ENCODE measurements around the gene ZNF735.
"Not testable (repeated sequence)": the region's sequence is repeated elsewhere in the genome, so short reads cannot be mapped to it uniquely, and the experiment has no call there.

The ZNF735 gene

DNA sequence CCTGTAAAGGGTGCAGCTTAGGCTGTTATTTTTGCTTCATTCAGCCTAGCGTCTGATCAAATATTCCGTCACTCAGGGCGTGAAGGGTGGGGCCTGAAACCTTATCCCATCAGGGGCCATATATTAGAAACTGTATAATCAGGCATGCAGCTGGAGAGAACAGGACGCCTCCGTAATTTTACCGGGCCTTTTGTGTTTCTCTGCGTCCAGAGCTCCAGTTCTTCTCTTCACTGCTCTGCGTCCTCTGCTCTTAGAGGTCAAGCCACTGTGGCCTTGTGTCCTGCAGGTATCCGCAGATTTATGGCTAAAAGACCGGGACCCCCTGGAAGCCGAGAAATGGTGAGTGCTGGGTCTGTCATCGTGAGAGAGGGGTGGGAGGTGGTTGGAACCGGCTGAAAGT lies at the start of gene ZNF735:
TSS of gene ZNF735 (plus strand) at position 301 of the 400 bp plus-strand sequence. CDS start at position 301, 0 bp downstream.
- no peaks in the 10 kb centered on the region for H3K27me3 Mint-ChIP-seq
- no peak within 1 kb of the TSS for H3K27ac Mint-ChIP-seq
- no peaks in the 10 kb centered on the region for H3K36me3 Mint-ChIP-seq
- no peak for DNase-seq
- peaks cover 10 to 16% of the 10 kb centered on the region in 2 donors for H3K9me3 Mint-ChIP-seq
- no peaks in the 10 kb centered on the region for H3K4me1 Mint-ChIP-seq
- ATAC-seq (replicated peaks): no peak
- H3K4me3 Mint-ChIP-seq: no peak within 1 kb of the TSS

DNA sequence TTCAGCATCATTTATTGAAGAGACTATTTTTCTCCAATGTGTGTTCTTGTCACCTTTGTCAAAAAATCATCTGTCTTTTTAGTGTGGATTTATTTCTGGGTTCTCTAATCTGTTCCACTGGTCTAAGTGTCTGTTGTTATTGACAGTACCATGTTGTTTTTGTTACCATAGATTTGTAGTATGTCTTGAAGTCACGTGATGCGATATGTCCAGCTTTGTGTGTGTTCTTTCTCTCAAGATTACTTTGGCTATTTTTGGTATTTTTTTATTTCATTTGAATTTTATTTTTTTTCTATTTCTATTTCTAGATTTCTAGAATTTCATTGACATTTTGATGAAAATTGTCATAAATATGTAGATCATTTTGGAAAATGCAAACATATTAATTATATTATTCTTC lies 36.0 kb upstream of the ZNF735 start:
- DNase-seq; H3K4me3 Mint-ChIP-seq; H3K36me3 Mint-ChIP-seq; H3K4me1 Mint-ChIP-seq; ATAC-seq (replicated peaks); H3K27ac Mint-ChIP-seq; H3K27me3 Mint-ChIP-seq: not testable (repeated sequence)
- H3K9me3 Mint-ChIP-seq: peaks cover 17 to 22% of the 10 kb centered on the region in 2 donors

DNA sequence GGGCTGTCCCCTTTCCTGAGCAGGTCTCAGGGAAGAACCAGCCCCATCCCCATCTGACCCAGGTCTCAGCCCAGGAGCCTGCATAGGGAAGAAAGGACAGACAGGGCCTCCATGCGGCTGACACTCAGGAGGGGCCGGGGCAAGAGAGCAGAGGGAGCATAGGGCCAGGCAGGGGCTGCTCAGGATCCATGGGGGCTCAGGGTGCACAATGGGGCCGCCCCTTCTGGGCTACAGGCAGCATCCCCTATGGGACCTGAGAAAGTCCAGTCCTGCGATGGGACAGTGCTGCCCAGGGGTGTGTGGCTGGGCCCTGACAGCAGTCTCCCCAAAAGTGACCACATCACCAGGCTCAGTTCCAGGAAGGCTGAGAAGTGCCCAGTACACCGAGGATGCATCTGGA lies 32.7 kb upstream of the ZNF735 start:
- no peak for DNase-seq

DNA sequence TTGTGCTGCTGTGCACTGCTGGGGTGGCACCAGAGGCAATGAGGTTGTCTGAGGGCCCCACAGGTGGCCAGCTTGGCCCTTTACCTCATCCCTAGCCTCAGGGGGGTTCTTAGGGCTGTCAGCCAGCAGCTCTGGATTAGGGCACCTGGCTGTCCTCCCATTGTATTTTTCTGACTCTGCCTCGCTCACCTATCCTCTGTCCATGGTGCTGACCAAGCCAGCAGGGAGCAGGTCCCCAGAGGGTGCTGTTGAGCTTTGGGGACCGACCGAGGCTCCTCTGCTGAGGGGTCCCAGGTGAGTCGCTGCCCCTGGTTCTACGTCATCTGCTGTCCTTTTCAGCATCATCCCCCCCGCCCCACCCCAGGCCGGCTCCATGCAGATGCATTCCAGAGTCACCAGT lies 32.1 kb upstream of the ZNF735 start:
- H3K4me3 Mint-ChIP-seq: no peak overlapping the region
- peaks cover 10 to 22% of the 10 kb centered on the region in 2 donors for H3K9me3 Mint-ChIP-seq
- H3K27ac Mint-ChIP-seq: no peak overlapping the region
- no peaks in the 10 kb centered on the region for H3K4me1 Mint-ChIP-seq
- peaks cover 0 to under 1% of the 10 kb centered on the region in 2 donors for H3K36me3 Mint-ChIP-seq
- DNase-seq: no peak
- no peak for ATAC-seq (replicated peaks)
- H3K27me3 Mint-ChIP-seq: peaks cover under 1 to 1% of the 10 kb centered on the region in 2 donors

More for the DNA sequence above, 32.7 kb upstream of the ZNF735 start:
- ATAC-seq (replicated peaks): no peak
- Mint-ChIP-seq H3K27me3 (no peaks in the 10 kb centered on the region), H3K9me3 (peaks cover 13 to 25% of the 10 kb centered on the region in 2 donors), H3K27ac (no peak overlapping the region), H3K4me1 (no peaks in the 10 kb centered on the region), H3K36me3 (no peaks in the 10 kb centered on the region), H3K4me3 (no peak overlapping the region)

DNA sequence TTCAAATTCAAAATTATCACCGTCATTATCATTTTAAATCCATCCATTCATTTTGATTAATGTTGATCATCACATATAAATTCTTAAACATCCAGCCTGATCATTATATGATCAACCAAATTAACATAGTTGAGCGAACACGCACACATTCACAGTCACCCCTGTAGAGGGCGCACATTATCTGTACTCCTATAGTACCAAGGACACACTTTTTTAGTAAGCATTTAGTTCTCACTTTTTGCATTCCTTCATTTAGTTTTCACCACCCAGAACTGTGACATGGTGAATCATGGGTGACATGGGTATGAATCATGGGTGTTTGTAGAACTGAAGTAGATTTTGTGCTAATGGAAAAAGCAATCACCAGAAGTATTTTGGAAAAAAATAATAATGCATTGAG lies 26.0 kb upstream of the ZNF735 start:
- H3K27me3 Mint-ChIP-seq: peaks cover 8 to 23% of the 10 kb centered on the region in 2 donors
- H3K4me3 Mint-ChIP-seq: no peak overlapping the region
- ATAC-seq (replicated peaks) (no peak), DNase-seq (no peak)
- H3K4me1 Mint-ChIP-seq: no peaks in the 10 kb centered on the region
- no peak overlapping the region for H3K27ac Mint-ChIP-seq
- peaks cover 7 to 17% of the 10 kb centered on the region in 2 donors for H3K9me3 Mint-ChIP-seq
- H3K36me3 Mint-ChIP-seq: peaks cover 0 to 3% of the 10 kb centered on the region in 2 donors

DNA sequence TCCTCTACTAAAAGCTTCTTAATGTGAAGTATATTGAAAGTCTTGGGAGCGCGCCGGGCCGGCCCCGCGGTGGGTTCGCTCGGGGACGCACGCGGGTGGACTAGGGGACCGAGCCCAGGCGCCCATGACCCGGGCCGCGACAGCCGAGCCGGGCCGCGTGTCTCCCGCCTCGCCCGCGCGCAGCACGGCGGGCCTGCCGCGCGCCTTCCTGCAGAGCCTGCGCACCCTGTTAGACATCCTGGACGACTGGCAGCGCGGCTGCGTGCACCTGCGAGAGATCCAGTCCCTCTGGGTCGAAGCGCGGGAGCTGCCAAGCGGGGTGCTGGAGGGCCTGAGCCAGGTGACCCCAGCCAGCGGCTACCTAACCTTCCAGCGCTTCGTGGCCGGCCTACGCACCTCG lies 25.4 kb upstream of the ZNF735 start:
- DNase-seq (no peak), ATAC-seq (replicated peaks) (no peak)
- Mint-ChIP-seq H3K36me3 (peaks cover 0 to 3% of the 10 kb centered on the region in 2 donors), H3K9me3 (peaks cover 12 to 17% of the 10 kb centered on the region in 2 donors), H3K27me3 (peaks cover 8 to 23% of the 10 kb centered on the region in 2 donors), H3K27ac (no peak overlapping the region), H3K4me3 (no peak overlapping the region), H3K4me1 (no peaks in the 10 kb centered on the region)

DNA sequence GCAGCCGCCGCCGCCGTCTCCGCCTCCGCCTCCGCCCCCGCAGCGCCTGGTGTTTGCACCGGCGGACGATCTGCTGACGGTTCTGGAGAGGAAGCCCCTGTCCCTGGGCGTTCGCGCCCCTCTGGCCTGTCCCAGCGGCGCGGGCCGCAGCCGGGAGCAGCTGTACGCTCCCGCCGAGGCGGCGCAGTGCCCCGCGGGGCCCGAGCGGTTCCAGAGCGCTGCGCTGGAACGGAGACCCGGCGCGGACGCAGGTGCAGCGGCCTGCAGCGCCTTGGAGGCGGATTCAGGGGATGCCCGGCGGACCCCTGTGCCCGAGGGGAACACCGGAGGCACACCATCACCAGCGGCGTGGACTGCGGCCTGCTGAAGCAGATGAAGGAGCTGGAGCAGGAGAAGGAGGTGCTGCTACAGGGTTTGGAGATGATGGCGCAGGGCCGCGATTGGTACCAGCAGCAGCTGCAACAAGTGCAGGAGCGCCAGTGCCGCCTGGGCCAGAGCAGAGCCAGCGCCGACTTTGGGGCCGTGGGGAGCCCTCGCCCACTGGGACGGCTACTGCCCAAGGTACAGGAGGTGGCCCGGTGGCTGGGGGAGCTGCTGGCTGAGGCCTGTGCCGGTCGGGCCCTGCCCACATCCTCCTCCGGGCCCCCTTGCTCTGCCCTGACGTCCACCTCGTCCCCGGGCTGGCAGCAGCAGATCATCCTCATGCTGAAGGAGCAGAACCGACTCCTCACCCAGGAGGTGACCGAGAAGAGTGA lies 24.8 kb upstream of the ZNF735 start:
- DNase-seq (no peak), ATAC-seq (replicated peaks) (no peak)
- no peak overlapping the region for H3K27ac Mint-ChIP-seq
- peaks cover 0 to 3% of the 10 kb centered on the region in 2 donors for H3K36me3 Mint-ChIP-seq
- H3K9me3 Mint-ChIP-seq: peaks cover 12 to 19% of the 10 kb centered on the region in 2 donors
- H3K4me3 Mint-ChIP-seq: no peak overlapping the region
- peaks cover 8 to 23% of the 10 kb centered on the region in 2 donors for H3K27me3 Mint-ChIP-seq
- no peaks in the 10 kb centered on the region for H3K4me1 Mint-ChIP-seq

DNA sequence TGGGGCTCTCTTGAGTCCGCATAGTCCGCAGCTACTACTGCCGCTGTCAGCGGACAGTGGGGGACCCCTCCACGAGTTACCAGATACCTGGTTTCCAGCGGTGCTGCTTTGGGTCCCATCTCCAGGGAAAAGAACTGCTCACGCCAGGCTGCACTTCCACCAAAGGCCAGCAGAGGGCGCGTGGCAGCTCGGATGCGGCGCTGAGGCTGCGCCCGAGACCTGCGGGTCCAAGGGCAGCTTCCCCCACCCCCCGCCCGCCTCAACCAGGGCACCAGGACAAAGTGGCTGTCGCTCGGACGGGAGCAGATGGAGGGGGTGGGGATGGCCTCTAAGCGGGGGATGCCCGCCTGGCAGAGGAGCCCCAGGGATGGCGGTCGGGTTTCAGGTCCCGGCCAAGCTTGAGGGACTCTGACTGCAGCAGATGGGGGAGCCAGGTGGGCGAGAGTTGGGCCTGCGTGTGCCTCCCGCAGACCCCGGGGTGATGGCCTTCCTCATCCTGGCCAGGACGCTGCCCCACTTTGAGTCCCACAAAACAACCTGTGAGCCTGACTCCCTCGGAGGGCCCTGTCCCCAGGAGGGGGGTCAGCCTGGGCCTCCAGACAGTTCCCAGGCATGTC lies 23.8 kb upstream of the ZNF735 start:
- peak overlapping the region in 1 of 2 donors; percentile 52 for H3K4me3 Mint-ChIP-seq
- peaks cover 8 to 23% of the 10 kb centered on the region in 2 donors for H3K27me3 Mint-ChIP-seq
- H3K27ac Mint-ChIP-seq: no peak overlapping the region
- ATAC-seq (replicated peaks) (peak in 1 of 2 donors; percentile 44), DNase-seq (no peak)
- no peaks in the 10 kb centered on the region for H3K4me1 Mint-ChIP-seq
- H3K9me3 Mint-ChIP-seq: peaks cover 16 to 23% of the 10 kb centered on the region in 2 donors
- H3K36me3 Mint-ChIP-seq: peaks cover 0 to 3% of the 10 kb centered on the region in 2 donors

DNA sequence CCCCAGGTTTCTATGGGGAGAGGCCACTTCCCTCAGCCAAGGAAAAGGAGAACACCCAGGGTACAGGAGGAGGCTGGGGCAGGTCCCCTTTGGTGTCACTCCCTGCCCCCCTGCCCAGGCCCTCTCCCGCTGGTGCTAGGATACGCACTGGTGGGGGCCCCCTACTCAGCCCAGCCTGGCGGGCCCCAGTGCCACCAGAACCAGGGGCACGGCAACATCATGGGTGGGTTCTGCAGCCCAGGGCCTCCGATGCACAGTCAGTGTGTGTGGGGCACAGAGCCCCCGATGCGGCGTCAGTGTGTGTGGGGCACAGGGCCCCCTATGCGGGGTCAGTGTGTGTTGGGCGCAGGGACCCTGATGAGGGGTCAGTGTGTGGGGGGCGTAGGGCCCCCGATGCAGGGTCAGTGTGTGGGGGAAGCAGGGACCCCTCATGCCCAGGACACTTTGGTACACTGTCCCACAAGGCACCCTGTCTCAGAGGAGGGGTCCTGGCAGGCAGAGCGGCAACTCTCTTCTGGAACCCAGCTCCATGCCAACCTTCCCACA lies 23.1 kb upstream of the ZNF735 start:
- peaks cover 8 to 23% of the 10 kb centered on the region in 2 donors for H3K27me3 Mint-ChIP-seq
- ATAC-seq (replicated peaks) (no peak), DNase-seq (no peak)
- no peak overlapping the region for H3K4me3 Mint-ChIP-seq
- peaks cover 17 to 24% of the 10 kb centered on the region in 2 donors for H3K9me3 Mint-ChIP-seq
- no peak overlapping the region for H3K27ac Mint-ChIP-seq
- H3K4me1 Mint-ChIP-seq: no peaks in the 10 kb centered on the region
- H3K36me3 Mint-ChIP-seq: peaks cover 0 to 3% of the 10 kb centered on the region in 2 donors

DNA sequence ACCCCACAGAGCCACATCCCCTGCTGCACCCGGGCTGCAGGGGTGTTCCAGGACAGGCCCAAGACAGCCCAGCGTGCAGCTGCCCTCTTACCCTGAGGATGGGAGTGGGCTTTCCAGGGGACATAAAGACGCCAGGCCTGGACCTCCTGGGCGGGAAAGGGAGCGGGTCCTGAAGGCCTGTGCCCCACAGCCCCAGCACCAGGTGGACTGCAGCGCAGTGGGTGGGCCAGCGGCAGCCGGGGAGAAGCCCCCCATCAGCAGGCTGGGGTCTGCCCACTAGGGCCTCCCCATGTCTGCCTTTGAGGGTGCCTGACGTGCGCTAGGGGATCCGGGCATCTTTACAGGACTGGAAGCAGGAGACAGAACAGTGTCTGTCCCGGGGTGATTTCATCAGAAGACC lies 22.6 kb upstream of the ZNF735 start:
- Mint-ChIP-seq H3K9me3 (peaks cover 22 to 26% of the 10 kb centered on the region in 2 donors), H3K36me3 (peaks cover 0 to 3% of the 10 kb centered on the region in 2 donors), H3K27ac (no peak overlapping the region), H3K4me1 (no peaks in the 10 kb centered on the region), H3K4me3 (no peak overlapping the region), H3K27me3 (peaks cover 8 to 23% of the 10 kb centered on the region in 2 donors)
- DNase-seq: no peak
- ATAC-seq (replicated peaks): no peak

DNA sequence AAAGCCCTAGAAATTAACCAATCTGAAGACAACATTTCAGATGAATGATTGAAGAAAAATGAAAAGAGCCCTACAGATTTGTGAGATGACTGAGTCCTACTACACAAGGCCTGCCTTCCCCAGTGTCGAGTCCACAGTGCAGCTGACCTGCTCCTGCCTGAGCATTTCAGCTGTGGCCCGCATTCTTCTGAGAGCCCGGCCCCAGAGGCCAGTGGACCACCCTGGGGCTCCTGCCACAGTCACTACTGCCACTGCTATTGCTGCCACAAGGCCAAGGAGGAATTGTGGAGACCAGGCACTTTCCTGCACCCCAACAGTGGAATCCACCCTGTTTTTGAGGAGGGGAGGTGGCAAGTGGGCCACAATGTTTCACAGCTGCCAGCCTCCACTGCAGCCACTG lies 19.6 kb upstream of the ZNF735 start:
- no peak for ATAC-seq (replicated peaks)
- peaks cover 16 to 19% of the 10 kb centered on the region in 2 donors for H3K9me3 Mint-ChIP-seq
- no peak for DNase-seq
- no peaks in the 10 kb centered on the region for H3K4me1 Mint-ChIP-seq
- peaks cover 0 to 8% of the 10 kb centered on the region in 2 donors for H3K27me3 Mint-ChIP-seq
- H3K27ac Mint-ChIP-seq: no peak overlapping the region
- no peak overlapping the region for H3K4me3 Mint-ChIP-seq
- no peaks in the 10 kb centered on the region for H3K36me3 Mint-ChIP-seq

DNA sequence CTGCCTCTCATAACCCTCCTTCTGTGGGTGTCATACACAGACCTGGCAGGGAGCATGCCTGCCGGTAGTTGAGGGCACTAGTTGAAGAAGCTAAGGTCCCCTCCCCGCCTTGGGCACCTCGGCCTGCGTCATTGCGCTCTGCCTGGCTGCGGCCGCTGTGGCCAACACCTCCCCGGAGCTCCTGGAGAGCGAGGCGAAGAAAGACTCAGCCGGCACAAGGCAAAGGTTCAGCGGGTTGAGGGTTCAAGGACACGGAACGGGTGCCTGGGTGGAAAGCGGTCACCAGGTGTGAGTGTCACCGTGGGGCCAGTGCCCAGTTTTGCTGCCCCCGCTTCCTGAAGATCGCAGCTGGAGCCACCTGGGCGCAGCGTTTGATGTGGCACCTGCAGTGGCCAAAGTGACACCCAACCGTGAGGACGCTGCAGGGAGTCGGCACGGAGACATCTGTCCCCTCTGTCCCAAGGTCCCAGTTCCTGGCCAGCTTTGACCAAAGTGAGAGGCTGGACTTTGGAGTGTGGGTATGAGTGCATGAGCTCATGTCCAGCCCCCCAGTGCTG lies 14.8 kb upstream of the ZNF735 start:
- Mint-ChIP-seq H3K4me3 (no peak overlapping the region), H3K9me3 (peaks cover 9 to 18% of the 10 kb centered on the region in 2 donors), H3K4me1 (no peaks in the 10 kb centered on the region), H3K36me3 (no peaks in the 10 kb centered on the region), H3K27ac (no peak overlapping the region), H3K27me3 (no peaks in the 10 kb centered on the region)
- no peak for ATAC-seq (replicated peaks)
- DNase-seq: no peak

DNA sequence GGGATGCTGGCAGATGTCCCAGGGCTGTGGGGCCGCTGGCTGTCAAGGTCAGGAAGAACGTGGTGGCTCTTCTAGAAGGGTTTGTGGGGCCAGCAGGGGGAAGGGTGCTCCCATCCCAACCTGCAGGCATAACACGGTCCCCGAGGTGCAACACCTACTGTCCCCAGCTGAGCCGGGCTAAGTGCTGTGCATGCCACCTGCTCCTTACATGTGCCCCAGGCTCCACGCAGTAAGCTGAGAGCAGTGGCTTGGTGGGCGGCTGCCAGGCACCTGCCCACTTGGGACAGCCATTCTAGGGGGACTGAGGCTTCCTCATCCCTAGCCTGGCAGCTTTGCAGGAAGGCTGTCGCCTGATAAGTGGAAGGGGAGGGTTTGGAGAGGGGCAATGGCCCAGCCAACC lies 14.2 kb upstream of the ZNF735 start:
- Mint-ChIP-seq H3K27me3 (no peaks in the 10 kb centered on the region), H3K4me1 (no peaks in the 10 kb centered on the region), H3K27ac (no peak overlapping the region), H3K4me3 (no peak overlapping the region), H3K36me3 (no peaks in the 10 kb centered on the region), H3K9me3 (peaks cover 9 to 18% of the 10 kb centered on the region in 2 donors)
- ATAC-seq (replicated peaks) (no peak), DNase-seq (no peak)

DNA sequence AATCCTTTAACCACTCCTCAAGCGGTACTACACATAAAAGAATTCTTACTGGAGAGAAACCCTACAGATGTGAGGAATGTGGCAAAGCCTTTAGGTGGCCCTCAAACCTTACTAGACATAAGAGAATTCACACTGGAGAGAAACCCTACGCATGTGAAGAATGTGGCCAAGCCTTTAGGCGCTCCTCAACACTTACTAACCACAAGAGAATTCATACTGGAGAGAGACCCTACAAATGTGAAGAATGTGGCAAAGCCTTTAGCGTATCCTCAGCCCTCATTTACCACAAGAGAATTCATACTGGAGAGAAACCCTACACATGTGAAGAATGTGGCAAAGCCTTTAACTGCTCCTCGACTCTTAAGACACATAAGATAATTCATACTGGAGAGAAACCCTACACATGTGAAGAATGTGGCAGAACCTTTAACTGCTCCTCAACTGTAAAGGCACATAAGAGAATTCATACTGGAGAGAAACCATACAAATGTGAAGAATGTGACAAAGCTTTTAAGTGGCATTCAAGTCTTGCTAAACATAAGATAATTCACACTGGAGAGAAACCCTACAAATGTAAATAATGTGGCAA lies 12.8 kb downstream of the ZNF735 start:
- H3K4me3 Mint-ChIP-seq; DNase-seq; H3K36me3 Mint-ChIP-seq; H3K4me1 Mint-ChIP-seq; H3K27ac Mint-ChIP-seq; ATAC-seq (replicated peaks); H3K27me3 Mint-ChIP-seq: not testable (repeated sequence)
- H3K9me3 Mint-ChIP-seq: peaks cover 30 to 36% of the 10 kb centered on the region in 2 donors
